Measurements from ENCODE around the gene TNFSF15.

The TNFSF15 gene

DNA sequence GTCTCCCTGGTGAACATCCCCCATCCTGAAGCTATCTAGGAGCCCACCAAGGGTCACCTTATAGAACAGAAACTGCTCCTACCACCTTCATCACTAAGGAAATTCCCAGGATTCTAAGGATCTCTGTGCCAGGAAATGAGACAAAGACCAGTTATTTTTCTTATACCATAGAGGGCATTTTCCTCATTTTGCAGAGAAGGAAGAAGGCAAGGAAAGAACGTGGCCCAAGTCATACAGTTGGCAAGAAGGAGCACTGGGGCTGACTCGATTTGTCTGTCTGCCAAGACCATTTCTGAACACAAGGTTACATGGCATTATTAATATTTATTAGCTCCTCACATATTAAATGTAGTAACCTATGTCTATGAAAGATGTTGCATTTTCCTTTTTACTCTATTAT is 49.6 kb upstream of the TNFSF15 start:
- Histone ChIP-seq H3K4me3 (ENCODE audit: low read depth, low read length) (no peak overlapping the region), H3K27ac (ENCODE audit: extremely low read depth, low read depth, low read length) (no peak overlapping the region), H3K36me3 (ENCODE audit: control insufficient read depth in 2 of 2, insufficient read depth in 1 of 2, low read length in 2 of 2) (no peaks in the 10 kb centered on the region), H3K4me1 (ENCODE audit: control insufficient read depth, insufficient read depth, low read length) (no peaks in the 10 kb centered on the region), H3K9me3 (ENCODE audit: control insufficient read depth, insufficient read depth, low read depth, low read length) (no peaks in the 10 kb centered on the region)
- ChIA-PET POLR2A (no interaction called here), CTCF (interaction anchor here (0.9 to 1.2 kb wide), 3 partner anchors 10 to 52 kb away, joined by 3 to 6 read pairs (median 3); no protein-coding TSS in a partner anchor)
- no peak for TF ChIP-seq ZSCAN23 (tag by site-specific recombination; IDR thresholded peaks at IDR 0.05)
- no peak for TF ChIP-seq ZNF664 (tag by site-specific recombination; IDR thresholded peaks at IDR 0.05)
- no peak for TF ChIP-seq ZNF548 (tag by site-specific recombination; IDR thresholded peaks at IDR 0.05)
- TF ChIP-seq, protein P1, sequence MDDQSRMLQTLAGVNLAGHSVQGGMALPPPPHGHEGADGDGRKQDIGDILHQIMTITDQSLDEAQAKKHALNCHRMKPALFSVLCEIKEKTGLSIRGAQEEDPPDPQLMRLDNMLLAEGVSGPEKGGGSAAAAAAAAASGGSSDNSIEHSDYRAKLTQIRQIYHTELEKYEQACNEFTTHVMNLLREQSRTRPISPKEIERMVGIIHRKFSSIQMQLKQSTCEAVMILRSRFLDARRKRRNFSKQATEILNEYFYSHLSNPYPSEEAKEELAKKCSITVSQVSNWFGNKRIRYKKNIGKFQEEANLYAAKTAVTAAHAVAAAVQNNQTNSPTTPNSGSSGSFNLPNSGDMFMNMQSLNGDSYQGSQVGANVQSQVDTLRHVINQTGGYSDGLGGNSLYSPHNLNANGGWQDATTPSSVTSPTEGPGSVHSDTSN (CRISPR knock-in tag; IDR thresholded peaks at IDR 0.05) = no peak
- TF ChIP-seq, protein P2, sequence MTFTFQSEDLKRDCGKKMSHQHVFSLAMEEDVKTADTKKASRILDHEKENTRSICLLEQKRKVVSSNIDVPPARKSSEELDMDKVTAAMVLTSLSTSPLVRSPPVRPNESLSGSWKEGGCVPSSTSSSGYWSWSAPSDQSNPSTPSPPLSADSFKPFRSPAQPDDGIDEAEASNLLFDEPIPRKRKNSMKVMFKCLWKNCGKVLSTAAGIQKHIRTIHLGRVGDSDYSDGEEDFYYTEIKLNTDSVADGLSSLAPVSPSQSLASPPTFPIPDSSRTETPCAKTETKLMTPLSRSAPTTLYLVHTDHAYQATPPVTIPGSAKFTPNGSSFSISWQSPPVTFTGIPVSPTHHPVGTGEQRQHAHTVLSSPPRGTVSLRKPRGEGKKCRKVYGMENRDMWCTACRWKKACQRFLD (tag by site-specific recombination; IDR thresholded peaks at IDR 0.05) = no peak
- TF ChIP-seq, protein P3, sequence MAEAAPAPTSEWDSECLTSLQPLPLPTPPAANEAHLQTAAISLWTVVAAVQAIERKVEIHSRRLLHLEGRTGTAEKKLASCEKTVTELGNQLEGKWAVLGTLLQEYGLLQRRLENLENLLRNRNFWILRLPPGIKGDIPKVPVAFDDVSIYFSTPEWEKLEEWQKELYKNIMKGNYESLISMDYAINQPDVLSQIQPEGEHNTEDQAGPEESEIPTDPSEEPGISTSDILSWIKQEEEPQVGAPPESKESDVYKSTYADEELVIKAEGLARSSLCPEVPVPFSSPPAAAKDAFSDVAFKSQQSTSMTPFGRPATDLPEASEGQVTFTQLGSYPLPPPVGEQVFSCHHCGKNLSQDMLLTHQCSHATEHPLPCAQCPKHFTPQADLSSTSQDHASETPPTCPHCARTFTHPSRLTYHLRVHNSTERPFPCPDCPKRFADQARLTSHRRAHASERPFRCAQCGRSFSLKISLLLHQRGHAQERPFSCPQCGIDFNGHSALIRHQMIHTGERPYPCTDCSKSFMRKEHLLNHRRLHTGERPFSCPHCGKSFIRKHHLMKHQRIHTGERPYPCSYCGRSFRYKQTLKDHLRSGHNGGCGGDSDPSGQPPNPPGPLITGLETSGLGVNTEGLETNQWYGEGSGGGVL (tag by site-specific recombination; IDR thresholded peaks at IDR 0.05) = no peak
- TF ChIP-seq ZNF426 (tag by site-specific recombination; IDR thresholded peaks at IDR 0.05) = no peak
- TF ChIP-seq, protein P4, sequence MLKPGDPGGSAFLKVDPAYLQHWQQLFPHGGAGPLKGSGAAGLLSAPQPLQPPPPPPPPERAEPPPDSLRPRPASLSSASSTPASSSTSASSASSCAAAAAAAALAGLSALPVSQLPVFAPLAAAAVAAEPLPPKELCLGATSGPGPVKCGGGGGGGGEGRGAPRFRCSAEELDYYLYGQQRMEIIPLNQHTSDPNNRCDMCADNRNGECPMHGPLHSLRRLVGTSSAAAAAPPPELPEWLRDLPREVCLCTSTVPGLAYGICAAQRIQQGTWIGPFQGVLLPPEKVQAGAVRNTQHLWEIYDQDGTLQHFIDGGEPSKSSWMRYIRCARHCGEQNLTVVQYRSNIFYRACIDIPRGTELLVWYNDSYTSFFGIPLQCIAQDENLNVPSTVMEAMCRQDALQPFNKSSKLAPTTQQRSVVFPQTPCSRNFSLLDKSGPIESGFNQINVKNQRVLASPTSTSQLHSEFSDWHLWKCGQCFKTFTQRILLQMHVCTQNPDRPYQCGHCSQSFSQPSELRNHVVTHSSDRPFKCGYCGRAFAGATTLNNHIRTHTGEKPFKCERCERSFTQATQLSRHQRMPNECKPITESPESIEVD (tag by site-specific recombination; IDR thresholded peaks at IDR 0.05) = no peak
- TF ChIP-seq, protein P5, sequence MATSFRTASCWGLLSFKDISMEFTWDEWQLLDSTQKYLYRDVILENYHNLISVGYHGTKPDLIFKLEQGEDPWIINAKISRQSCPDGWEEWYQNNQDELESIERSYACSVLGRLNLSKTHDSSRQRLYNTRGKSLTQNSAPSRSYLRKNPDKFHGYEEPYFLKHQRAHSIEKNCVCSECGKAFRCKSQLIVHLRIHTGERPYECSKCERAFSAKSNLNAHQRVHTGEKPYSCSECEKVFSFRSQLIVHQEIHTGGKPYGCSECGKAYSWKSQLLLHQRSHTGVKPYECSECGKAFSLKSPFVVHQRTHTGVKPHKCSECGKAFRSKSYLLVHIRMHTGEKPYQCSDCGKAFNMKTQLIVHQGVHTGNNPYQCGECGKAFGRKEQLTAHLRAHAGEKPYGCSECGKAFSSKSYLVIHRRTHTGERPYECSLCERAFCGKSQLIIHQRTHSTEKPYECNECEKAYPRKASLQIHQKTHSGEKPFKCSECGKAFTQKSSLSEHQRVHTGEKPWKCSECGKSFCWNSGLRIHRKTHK (tag by site-specific recombination; IDR thresholded peaks at IDR 0.05) = no peak
- TF ChIP-seq, protein P6, sequence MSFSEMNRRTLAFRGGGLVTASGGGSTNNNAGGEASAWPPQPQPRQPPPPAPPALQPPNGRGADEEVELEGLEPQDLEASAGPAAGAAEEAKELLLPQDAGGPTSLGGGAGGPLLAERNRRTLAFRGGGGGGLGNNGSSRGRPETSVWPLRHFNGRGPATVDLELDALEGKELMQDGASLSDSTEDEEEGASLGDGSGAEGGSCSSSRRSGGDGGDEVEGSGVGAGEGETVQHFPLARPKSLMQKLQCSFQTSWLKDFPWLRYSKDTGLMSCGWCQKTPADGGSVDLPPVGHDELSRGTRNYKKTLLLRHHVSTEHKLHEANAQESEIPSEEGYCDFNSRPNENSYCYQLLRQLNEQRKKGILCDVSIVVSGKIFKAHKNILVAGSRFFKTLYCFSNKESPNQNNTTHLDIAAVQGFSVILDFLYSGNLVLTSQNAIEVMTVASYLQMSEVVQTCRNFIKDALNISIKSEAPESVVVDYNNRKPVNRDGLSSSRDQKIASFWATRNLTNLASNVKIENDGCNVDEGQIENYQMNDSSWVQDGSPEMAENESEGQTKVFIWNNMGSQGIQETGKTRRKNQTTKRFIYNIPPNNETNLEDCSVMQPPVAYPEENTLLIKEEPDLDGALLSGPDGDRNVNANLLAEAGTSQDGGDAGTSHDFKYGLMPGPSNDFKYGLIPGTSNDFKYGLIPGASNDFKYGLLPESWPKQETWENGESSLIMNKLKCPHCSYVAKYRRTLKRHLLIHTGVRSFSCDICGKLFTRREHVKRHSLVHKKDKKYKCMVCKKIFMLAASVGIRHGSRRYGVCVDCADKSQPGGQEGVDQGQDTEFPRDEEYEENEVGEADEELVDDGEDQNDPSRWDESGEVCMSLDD (tag by site-specific recombination; IDR thresholded peaks at IDR 0.05) = no peak
- TF ChIP-seq OSR2 (tag by site-specific recombination; IDR thresholded peaks at IDR 0.05) = no peak
- TF ChIP-seq ZNF558 (tag by site-specific recombination; IDR thresholded peaks at IDR 0.05) = no peak

DNA sequence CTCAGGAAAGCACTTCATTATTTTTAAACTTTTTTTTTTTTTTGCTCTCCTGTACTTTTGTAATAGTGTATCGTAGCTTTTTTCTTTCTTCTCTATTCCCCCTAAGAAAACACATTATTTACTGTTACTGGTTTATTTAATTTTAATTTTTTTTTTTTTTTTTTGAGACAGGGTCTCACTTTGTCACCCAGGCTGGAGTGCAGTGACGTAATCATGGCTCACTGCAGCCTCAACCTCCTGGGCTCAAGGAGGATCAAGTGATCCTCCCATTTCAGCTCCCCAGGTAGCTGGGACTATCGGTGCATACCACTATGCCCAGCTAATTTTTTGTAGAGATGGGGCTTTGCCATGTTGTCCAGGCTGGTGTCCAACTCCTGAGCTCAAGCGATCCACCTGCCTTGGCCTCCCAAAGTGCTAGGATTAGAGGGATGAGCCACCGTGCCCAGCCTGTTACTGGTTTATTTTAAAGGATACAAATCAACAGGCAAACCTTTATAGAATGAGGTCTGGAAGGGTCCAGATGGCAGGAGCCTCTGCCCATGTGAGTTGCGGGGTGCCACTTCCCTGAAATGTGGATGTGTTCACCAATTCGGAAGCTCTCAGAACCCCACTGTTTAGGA is 49.0 kb upstream of the TNFSF15 start:
- CTCF ChIA-PET = interaction anchor here (0.9 kb wide), 1 partner anchor 9 kb away, joined by 3 read pairs; no protein-coding TSS in a partner anchor
- Histone ChIP-seq H3K4me3 (ENCODE audit: low read depth, low read length) (no peak overlapping the region), H3K4me1 (ENCODE audit: control insufficient read depth, insufficient read depth, low read length) (no peaks in the 10 kb centered on the region), H3K27ac (ENCODE audit: extremely low read depth, low read depth, low read length) (no peak overlapping the region), H3K36me3 (ENCODE audit: control insufficient read depth in 2 of 2, insufficient read depth in 1 of 2, low read length in 2 of 2) (no peaks in the 10 kb centered on the region), H3K9me3 (ENCODE audit: control insufficient read depth, insufficient read depth, low read depth, low read length) (no peaks in the 10 kb centered on the region)
- POLR2A ChIA-PET = no interaction called here
- TF ChIP-seq ZNF174 (tag by site-specific recombination; IDR thresholded peaks at IDR 0.05) (no peak), ZNF473 (tag by site-specific recombination; IDR thresholded peaks at IDR 0.05) (no peak), ZNF530 (tag by site-specific recombination; IDR thresholded peaks at IDR 0.05; ENCODE audit: low read depth) (no peak), ZNF184 (tag by site-specific recombination; IDR thresholded peaks at IDR 0.05) (no peak), GLI4 (tag by site-specific recombination; IDR thresholded peaks at IDR 0.05) (no peak), ZBTB21 (tag by site-specific recombination; IDR thresholded peaks at IDR 0.05) (no peak), HOXD13 (CRISPR knock-in tag; IDR thresholded peaks at IDR 0.05; ENCODE audit: borderline replicate concordance) (no peak), SP2 (tag by site-specific recombination; IDR thresholded peaks at IDR 0.05) (no peak)
- TF ChIP-seq, protein P7, sequence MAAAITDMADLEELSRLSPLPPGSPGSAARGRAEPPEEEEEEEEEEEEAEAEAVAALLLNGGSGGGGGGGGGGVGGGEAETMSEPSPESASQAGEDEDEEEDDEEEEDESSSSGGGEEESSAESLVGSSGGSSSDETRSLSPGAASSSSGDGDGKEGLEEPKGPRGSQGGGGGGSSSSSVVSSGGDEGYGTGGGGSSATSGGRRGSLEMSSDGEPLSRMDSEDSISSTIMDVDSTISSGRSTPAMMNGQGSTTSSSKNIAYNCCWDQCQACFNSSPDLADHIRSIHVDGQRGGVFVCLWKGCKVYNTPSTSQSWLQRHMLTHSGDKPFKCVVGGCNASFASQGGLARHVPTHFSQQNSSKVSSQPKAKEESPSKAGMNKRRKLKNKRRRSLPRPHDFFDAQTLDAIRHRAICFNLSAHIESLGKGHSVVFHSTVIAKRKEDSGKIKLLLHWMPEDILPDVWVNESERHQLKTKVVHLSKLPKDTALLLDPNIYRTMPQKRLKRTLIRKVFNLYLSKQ (tag by site-specific recombination; IDR thresholded peaks at IDR 0.05; ENCODE audit: borderline replicate concordance) = no peak
